Measurements from ENCODE around the gene PCDHA8.
"Not testable (repeated sequence)": the region's sequence is repeated elsewhere in the genome, so short reads cannot be mapped to it uniquely, and the experiment has no call there.

PCDHA8 gene

DNA sequence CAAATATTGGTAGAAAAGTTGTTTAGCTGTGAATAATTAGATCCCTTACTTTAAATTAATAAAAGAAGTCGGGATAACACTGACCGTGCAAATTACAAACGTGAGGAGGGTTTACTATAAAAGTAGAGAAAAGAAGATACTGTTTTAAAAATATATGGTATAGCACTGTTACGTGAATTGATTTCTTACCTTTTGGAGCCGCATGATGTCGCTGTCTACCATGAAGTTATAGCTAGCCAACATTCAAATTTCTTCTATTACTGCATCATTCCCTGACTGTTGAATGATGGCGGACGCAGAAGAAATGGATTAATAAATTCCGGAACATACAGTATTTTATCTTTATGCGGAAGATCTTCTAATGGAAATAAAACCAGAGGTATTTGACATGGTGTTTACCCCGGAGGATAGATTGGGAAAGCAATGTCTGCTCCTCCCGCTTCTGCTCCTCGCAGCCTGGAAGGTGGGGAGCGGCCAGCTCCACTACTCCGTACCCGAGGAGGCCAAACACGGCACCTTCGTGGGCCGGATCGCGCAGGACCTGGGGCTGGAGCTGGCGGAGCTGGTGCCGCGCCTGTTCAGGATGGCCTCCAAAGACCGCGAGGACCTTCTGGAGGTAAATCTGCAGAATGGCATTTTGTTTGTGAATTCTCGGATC lies 13.2 kb upstream of the PCDHA8 start, which contains the start of gene PCDHA6:
Gene PCDHA6, plus strand, starts transcription at position 257 of the 658 bp plus-strand sequence. Its CDS starts 132 bp downstream, at position 389.
- no peak for DNase-seq (ENCODE audit: low read depth in 2 of 2, low spot score in 1 of 2)

DNA sequence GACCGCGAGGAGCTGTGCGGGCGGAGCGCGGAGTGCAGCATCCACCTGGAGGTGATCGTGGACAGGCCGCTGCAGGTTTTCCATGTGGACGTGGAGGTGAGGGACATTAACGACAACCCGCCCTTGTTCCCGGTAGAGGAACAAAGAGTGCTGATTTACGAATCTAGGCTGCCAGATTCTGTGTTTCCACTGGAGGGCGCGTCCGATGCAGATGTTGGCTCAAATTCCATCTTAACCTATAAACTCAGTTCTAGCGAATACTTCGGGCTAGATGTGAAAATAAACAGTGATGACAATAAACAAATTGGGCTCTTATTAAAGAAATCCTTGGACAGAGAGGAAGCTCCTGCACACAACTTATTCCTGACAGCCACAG lies 12.6 kb upstream of the PCDHA8 start:
- no peak for DNase-seq (ENCODE audit: low read depth in 2 of 2, low spot score in 1 of 2)

GRCh38 chr5:140829511-140830501 lies 11.2 kb upstream of the PCDHA8 start:
- DNase-seq (ENCODE audit: low read depth in 2 of 2, low spot score in 1 of 2): not testable (repeated sequence)

DNA sequence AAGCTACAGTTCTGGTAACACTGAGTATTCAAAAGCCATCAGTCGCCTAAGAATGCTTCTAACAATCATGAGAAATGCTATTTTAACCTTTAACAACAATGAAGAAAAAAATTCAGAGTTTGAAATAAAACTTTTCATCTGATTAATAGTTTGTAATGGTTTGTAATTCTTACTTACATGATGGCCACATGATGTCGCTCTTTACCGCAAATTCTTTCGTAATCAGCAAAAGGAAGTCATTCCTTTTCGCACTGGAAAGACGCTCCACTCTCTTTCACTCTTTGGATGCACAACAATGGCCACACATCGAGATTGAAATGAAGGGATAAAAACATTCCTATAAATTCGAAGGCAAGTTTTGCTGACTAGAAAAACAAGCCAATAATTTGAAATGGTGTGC lies 7.0 kb upstream of the PCDHA8 start, which contains the start of gene PCDHA7:
Gene PCDHA7, plus strand, starts transcription at position 277 of the 400 bp plus-strand sequence. Its CDS starts 115 bp downstream, at position 392.
- DNase-seq (ENCODE audit: low read depth in 2 of 2, low spot score in 1 of 2): no peak

- DNase-seq (ENCODE audit: low read depth in 2 of 2, low spot score in 1 of 2): not testable (repeated sequence)
These were observed 6.5 kb upstream of the PCDHA8 start for GRCh38 chr5:140834439-140835008.

- no peak for DNase-seq (ENCODE audit: low read depth in 2 of 2, low spot score in 1 of 2)
These were observed 5.1 kb upstream of the PCDHA8 start for GRCh38 chr5:140835622-140836510.

DNA sequence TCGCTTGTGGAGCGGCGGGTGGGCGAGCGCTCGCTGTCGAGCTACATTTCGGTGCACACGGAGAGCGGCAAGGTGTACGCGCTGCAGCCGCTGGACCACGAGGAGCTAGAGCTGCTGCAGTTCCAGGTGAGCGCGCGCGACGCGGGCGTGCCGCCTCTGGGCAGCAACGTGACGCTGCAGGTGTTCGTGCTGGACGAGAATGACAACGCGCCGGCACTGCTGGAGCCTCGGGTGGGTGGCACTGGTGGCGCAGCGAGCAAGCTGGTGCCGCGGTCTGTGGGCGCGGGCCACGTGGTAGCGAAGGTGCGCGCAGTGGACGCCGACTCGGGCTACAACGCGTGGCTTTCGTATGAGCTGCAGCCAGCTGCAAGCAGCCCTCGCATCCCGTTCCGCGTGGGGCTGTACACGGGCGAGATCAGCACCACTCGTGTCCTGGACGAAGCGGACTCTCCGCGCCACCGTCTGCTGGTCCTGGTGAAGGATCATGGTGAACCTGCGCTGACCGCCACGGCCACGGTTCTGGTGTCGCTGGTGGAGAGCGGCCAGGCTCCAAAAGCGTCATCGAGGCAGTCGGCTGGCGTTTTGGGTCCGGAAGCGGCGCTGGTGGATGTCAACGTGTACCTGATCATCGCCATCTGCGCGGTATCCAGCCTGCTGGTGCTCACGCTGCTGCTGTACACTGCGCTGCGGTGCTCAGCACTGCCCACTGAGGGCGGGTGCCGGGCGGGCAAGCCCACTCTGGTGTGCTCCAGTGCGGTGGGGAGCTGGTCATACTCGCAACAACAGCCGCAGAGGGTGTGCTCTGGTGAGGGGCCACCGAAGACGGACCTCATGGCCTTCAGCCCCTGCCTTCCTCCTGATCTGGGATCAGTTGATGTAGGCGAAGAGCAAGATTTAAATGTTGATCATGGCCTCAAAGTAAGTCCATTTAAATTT lies 2.1 kb downstream of the PCDHA8 start:
- DNase-seq (ENCODE audit: low read depth in 2 of 2, low spot score in 1 of 2): no peak

DNA sequence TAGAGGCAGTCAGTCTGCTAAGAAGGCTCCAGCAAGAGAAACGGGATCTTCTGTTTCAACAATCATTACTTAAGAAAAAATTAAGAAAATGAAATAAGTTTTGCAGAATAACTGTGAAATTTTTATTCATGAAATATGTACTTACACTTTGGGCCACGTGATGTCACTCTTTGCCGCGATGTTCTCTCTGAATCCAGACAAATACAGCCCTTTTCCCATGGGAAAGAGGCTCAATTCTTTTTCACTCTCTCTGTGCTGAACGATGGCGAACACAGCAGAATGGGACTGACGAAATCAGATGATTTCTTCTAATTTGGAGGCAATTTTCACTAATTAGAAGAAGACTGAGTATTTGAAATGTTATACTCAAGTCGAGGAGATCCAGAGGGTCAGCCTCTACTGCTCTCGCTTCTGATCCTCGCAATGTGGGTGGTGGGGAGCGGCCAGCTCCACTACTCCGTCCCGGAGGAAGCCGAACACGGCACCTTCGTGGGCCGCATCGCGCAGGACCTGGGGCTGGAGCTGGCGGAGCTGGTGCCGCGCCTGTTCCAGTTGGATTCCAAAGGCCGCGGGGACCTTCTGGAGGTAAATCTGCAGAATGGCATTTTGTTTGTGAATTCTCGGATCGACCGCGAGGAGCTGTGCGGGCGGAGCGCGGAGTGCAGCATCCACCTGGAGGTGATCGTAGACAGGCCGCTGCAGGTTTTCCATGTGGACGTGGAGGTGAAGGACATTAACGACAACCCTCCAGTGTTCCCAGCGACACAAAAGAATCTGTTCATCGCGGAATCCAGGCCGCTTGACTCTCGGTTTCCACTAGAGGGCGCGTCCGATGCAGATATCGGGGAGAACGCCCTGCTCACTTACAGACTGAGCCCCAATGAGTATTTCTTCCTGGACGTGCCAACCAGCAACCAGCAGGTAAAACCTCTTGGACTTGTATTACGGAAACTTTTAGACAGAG lies 7.4 kb downstream of the PCDHA8 start, which contains the start of gene PCDHA9:
Gene PCDHA9, plus strand, starts transcription at position 244 of the 964 bp plus-strand sequence. Its CDS starts 114 bp downstream, at position 358.
- DNase-seq (ENCODE audit: low read depth in 2 of 2, low spot score in 1 of 2): not testable (repeated sequence)

DNA sequence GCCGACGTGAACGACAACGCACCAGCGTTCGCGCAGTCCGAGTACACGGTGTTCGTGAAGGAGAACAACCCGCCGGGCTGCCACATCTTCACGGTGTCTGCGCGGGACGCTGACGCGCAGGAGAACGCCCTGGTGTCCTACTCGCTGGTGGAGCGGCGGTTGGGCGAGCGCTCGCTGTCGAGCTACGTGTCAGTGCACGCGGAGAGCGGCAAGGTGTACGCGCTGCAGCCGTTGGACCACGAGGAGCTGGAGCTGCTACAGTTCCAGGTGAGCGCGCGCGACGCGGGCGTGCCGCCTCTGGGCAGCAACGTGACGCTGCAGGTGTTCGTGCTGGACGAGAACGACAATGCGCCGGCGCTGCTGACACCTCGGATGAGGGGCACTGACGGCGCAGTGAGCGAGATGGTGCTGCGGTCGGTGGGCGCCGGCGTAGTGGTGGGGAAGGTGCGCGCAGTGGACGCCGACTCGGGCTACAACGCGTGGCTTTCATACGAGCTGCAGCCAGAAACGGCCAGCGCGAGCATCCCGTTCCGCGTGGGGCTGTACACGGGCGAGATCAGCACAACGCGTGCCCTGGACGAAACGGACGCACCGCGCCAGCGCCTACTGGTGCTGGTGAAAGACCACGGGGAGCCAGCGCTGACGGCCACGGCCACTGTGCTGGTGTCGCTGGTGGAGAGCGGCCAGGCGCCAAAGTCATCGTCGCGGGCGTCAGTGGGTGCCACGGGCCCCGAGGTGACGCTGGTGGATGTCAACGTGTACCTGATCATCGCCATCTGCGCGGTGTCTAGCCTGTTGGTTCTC lies 9.0 kb downstream of the PCDHA8 start:
- not testable (repeated sequence) for DNase-seq (ENCODE audit: low read depth in 2 of 2, low spot score in 1 of 2)

GRCh38 chr5:140855772-140856674 lies 15.0 kb downstream of the PCDHA8 start, which contains the start of gene PCDHA10:
Gene PCDHA10, plus strand, starts transcription at chr5:140855897. Its CDS starts 152 bp downstream, at chr5:140856049.
- no peak for DNase-seq (ENCODE audit: low read depth in 2 of 2, low spot score in 1 of 2)

DNA sequence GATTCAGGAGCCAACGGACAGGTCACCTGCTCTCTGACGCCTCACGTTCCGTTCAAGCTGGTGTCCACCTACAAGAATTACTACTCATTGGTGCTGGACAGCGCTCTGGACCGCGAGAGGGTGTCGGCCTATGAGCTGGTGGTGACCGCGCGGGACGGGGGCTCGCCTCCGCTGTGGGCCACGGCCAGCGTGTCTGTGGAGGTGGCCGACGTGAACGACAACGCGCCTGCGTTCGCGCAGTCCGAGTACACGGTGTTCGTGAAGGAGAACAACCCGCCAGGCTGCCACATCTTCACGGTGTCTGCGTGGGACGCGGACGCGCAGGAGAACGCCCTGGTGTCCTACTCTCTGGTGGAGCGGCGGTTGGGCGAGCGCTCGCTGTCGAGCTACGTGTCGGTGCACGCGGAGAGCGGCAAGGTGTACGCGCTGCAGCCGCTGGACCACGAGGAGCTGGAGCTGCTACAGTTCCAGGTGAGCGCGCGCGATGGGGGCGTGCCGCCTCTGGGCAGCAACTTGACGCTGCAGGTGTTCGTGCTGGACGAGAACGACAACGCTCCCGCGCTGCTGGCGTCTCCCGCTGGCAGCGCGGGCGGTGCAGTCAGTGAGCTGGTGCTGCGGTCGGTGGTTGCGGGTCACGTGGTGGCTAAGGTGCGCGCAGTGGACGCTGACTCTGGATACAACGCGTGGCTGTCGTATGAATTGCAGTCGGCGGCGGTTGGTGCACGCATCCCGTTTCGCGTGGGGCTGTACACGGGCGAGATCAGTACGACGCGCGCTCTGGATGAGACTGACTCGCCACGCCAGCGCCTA lies 16.4 kb downstream of the PCDHA8 start:
- DNase-seq (ENCODE audit: low read depth in 2 of 2, low spot score in 1 of 2): no peak

- no peak for DNase-seq (ENCODE audit: low read depth in 2 of 2, low spot score in 1 of 2)
These were observed 16.9 kb downstream of the PCDHA8 start for GRCh38 chr5:140857987-140858240.

GRCh38 chr5:140862441-140863295 lies 21.7 kb downstream of the PCDHA8 start:
- DNase-seq (ENCODE audit: low read depth in 2 of 2, low spot score in 1 of 2): no peak

DNA sequence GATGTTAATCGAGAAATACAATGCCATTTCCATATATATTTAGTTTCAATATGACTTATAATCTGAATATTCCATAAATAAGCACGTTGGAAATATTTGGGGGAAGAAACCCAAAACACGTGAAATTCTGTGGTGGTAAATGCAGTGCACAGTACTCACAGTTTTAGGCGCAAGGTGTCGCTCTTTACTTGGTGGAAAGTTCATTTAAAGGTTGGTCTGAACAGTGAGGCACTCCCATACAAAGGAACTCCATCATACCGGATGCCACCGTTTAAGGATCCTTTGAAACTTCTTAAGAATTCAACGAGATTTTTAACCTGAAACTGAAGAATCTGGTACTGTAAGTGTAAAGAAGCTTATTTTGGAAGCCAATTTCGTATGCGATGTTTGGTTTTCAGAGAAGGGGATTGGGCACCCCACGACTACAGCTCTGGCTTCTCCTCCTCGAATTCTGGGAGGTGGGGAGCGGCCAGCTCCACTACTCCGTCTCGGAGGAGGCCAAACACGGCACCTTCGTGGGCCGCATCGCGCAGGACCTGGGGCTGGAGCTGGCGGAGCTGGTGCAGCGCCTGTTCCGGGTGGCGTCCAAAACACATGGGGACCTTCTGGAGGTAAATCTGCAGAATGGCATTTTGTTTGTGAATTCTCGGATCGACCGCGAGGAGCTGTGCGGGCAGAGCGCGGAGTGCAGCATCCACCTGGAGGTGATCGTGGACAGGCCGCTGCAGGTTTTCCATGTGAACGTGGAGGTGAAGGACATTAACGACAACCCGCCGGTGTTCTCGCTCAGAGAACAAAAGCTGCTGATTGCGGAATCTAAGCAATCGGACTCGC lies 28.0 kb downstream of the PCDHA8 start, which contains the start of gene PCDHA11:
Gene PCDHA11, plus strand, starts transcription at position 237 of the 834 bp plus-strand sequence. Its CDS starts 147 bp downstream, at position 384.
- DNase-seq (ENCODE audit: low read depth in 2 of 2, low spot score in 1 of 2): no peak
